Psoas muscle (tissue), 8 donors: ENCODE data around the gene CENPP. TPM values are rescaled to one million over a fixed set of nuclear protein-coding genes. Genes with fewer than 3 reads are reported as not detected.

ENCODE experiments used
- ATAC-seq, 4 donors: fragments of 200-7000 bp; cut with Tn5 transposase; one replicate each; pipeline ENCODE4 v1.9.1; 2020; ENCODE audit warnings: moderate library complexity in 3 of 4, mild to moderate bottlenecking in 2 of 4
- DNase-seq, 2 donors: peaks; one replicate each; pipeline ENCODE4 v3.0.0-alpha.2; 2020
- H3K27ac ChIP-seq: fragments of 200-600 bp; one replicate; pipeline ENCODE4 v1.8.0; 2022
- H3K27me3 ChIP-seq, 3 donors: fragments of 200-600 bp in 1 of 3; one replicate each; pipeline versions ENCODE4 v1.6.1 to v1.8.0; 2013 to 2022; ENCODE audit warnings: low read length in 2 of 3, mild to moderate bottlenecking in 2 of 3, moderate library complexity in 1 of 3; ENCODE audit not compliant: insufficient read depth in 3 of 3
- H3K36me3 ChIP-seq, 2 donors: fragments of 200-600 bp in 1 of 2; one replicate each; pipeline versions ENCODE4 v1.6.1 to v1.8.0; 2013 to 2022; ENCODE audit warnings: low read depth in 1 of 2, mild to moderate bottlenecking in 1 of 2, moderate library complexity in 1 of 2; ENCODE audit not compliant: insufficient read depth in 1 of 2
- H3K4me1 ChIP-seq: fragments of 200-600 bp; one replicate; pipeline ENCODE4 v1.8.0; 2022
- H3K4me3 ChIP-seq: fragments of 200-600 bp; one replicate; pipeline ENCODE4 v1.8.0; 2022; ENCODE audit warnings: mild to moderate bottlenecking
- H3K9me3 ChIP-seq: fragments of 200-600 bp; one replicate; pipeline ENCODE4 v1.8.0; 2022
- WGBS, 3 donors: extraction: QIAGEN DNeasy Blood & Tissue Kit; methylation state at CpG; one replicate each; pipeline versions ENCODE4 v1.1.6 to v1.1.7; 2013; 5-methylcytosine and 5-hydroxymethylcytosine counted together
- intact Hi-C, 2 donors: fragments of 100-400 bp; cut with DNase I; formaldehyde crosslinking; loops; one replicate each; pipeline versions ENCODE4 v1.11.0 to v1.14.2; 2022
- polyA plus RNA-seq, 3 donors: library from polyadenylated mRNA; stranded (reverse); fragments of 200-250 nt; gene quantifications; one replicate each; pipeline ENCODE4 v1.2.3, GENCODE V29; 2013
- total RNA-seq, 4 donors: library from RNA; stranded (reverse); fragmentation: NEBNext Ultra II Directional in 2 of 4; extraction: Animal tissue kit (Norgen Biotek cat#: 25700) in 2 of 4; gene quantifications; one replicate each; pipeline versions ENCODE4 v1.2.1 to v1.2.4, GENCODE V29; 2021 to 2023
- TF ChIP-seq, protein P1 (sequence below): fragments of 200-600 bp; IDR thresholded peaks from one replicate; pipeline ENCODE4 v1.8.0; 2022; ENCODE audit warnings: antibody characterized with exemption
- donor health status: healthy with polysubstance abuse.
- donor health status: DM: no; HTN: no; CAD: no; lungs with moderate emphysema.
- donor health status: Bipolar disorder and iron deficiency.
- donor health status: healthy.
- donor health status: DM: yes; HTN: yes; CAD: no.
- donor health status: DM: no; HTN: no; CAD: no.
- donor health status: DM: no; HTN: no; CAD: no.
- donor health status: DM: yes; HTN: yes; CAD: no.

The CENPP gene
- total and polyA plus RNA-seq, 7 donors: 1.8 to 15.7 (median 6.4) TPM

DNA sequence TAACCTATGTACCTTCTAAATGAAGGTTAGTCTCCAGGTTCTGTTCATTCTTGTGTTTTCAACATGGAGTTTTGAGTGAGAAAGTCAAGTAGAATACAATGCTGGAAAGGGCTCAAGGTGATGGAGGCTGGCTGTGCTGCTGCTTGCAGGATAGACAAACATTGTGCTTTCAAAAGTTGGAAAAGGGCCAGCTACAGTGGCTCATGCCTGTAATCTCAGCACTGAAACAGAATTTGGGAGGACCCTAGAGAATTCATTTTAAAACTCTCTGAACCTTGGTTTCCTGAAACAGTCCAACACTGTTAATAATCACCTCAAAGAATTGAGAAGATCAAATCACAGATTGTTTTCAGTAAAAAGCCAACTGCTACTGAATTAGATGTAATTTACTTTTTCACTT lies 16.9 kb upstream of the CENPP start:
- Histone ChIP-seq H3K27me3 (no peaks in the 10 kb centered on the region), H3K4me1 (peaks cover 39% of the 10 kb centered on the region), H3K27ac (no peak overlapping the region), H3K36me3 (peaks cover 20 to 84% of the 10 kb centered on the region in 2 donors), H3K9me3 (no peaks in the 10 kb centered on the region), H3K4me3 (no peak overlapping the region)
- DNase-seq (no peak), ATAC-seq (no peak)
- TF ChIP-seq, protein P1, sequence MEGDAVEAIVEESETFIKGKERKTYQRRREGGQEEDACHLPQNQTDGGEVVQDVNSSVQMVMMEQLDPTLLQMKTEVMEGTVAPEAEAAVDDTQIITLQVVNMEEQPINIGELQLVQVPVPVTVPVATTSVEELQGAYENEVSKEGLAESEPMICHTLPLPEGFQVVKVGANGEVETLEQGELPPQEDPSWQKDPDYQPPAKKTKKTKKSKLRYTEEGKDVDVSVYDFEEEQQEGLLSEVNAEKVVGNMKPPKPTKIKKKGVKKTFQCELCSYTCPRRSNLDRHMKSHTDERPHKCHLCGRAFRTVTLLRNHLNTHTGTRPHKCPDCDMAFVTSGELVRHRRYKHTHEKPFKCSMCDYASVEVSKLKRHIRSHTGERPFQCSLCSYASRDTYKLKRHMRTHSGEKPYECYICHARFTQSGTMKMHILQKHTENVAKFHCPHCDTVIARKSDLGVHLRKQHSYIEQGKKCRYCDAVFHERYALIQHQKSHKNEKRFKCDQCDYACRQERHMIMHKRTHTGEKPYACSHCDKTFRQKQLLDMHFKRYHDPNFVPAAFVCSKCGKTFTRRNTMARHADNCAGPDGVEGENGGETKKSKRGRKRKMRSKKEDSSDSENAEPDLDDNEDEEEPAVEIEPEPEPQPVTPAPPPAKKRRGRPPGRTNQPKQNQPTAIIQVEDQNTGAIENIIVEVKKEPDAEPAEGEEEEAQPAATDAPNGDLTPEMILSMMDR: no peak
- intact Hi-C loops: loop anchor here in 1 of 2 donors (10.0 kb wide), 1 partner anchor 54 kb away; no protein-coding TSS in a partner anchor

DNA sequence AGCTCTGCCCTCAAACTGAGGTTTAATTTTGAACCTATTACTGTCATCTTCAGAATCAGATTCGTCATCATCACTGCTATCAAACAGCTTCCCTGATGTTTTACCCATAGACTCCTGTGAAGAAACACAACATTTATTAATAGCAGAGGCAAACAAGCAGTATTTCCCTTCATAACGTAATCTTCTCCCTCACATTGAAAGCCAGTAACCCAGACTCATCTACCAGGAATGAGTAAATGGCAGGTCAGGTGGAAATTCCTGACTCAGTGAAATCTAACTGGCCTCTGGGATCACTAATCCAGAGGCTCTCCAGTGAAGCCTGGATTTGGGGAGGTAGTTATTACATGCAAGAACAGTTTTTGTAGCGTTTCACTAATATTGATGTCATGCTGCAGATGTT lies 15.2 kb upstream of the CENPP start:
- peak; percentile 46 to 64 (median 59) for ATAC-seq
- intact Hi-C loops: no loop called here
- TF ChIP-seq, protein P1: no peak
- Histone ChIP-seq H3K27ac (peak overlapping the region; percentile 74), H3K4me1 (peaks cover 45% of the 10 kb centered on the region), H3K9me3 (no peaks in the 10 kb centered on the region), H3K36me3 (peaks cover 13 to 82% of the 10 kb centered on the region in 2 donors), H3K27me3 (no peaks in the 10 kb centered on the region), H3K4me3 (no peak overlapping the region)
- no peak for DNase-seq
- 58 to 87% (median 74%) methylated on average over 3 of the region's 3 CpGs for WGBS, 3 donors

DNA sequence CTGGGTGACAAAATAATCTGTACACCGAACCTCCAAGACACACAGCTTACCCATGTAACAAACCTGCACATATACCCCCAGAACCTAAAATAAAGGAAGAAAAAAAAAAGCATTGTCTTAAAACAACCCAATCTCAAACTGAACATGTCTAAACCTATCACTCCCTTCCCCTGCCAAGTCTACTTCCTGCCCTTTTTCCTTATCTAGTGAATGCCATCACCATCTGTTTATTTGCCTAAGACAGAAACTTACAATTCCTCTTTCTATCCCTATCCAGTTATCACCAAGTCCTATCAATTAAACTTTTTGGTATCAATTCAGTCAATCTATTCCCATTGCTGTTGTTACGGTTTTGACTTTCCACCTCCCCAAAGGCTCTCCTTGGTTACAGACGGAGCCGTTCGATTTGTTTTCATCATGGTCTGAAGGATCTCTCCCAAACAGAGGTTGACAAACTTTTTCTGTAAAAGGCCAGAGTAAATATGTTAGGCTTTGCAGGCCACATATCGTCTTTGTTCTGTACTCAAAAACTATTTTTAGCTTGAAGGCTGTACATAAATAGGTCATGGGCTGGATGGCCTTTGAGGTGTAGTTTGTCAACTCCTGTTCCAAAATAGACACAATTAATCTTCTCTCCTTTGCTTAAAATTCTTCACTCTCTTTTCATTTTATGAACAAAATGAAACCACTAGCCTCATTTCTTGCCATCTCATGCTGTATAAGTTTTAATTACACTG lies 12.7 kb upstream of the CENPP start:
- no peaks in the 10 kb centered on the region for H3K9me3 ChIP-seq
- H3K27me3 ChIP-seq: no peaks in the 10 kb centered on the region
- peaks cover 10 to 82% of the 10 kb centered on the region in 2 donors for H3K36me3 ChIP-seq
- H3K27ac ChIP-seq: peak overlapping the region; percentile 94
- intact Hi-C loops: no loop called here
- peak overlapping the region; percentile 47 for H3K4me3 ChIP-seq
- peaks cover 45% of the 10 kb centered on the region for H3K4me1 ChIP-seq
- ATAC-seq: peak; percentile 68 to 92 (median 82)
- DNase-seq: no peak
- TF ChIP-seq, protein P1: no peak
- WGBS, 3 donors: 48 to 69% (median 49%) methylated on average over 6 of the region's 6 CpGs

DNA sequence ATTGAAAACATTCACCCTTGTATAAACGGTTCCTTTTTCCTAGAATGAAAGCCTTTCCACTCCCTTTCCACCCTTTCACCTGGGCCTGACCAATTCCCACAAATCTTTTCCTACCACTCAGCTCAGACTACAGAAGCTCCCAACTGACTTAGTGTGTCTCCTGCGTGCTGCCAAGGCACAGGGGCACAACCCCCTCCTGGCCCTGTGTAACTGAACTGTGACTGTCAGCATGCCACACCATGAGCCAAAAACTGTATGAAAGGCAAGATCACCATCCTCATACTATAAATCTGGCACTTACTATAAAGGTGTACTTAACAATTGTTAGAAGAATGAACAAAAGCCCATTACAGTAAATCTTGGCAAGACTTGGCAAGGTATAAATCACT lies 12.1 kb upstream of the CENPP start:
- DNase-seq (no peak), ATAC-seq (peak; percentile 77 to 85 (median 80))
- no peaks in the 10 kb centered on the region for H3K9me3 ChIP-seq
- H3K27me3 ChIP-seq: no peaks in the 10 kb centered on the region
- 19 to 68% (median 30%) methylated on average over 2 of the region's 2 CpGs for WGBS, 3 donors
- TF ChIP-seq, protein P1: no peak
- H3K4me1 ChIP-seq: peaks cover 45% of the 10 kb centered on the region
- peak overlapping the region; percentile 94 for H3K27ac ChIP-seq
- intact Hi-C loops: no loop called here
- H3K4me3 ChIP-seq: peak overlapping the region; percentile 47
- peaks cover 10 to 82% of the 10 kb centered on the region in 2 donors for H3K36me3 ChIP-seq

DNA sequence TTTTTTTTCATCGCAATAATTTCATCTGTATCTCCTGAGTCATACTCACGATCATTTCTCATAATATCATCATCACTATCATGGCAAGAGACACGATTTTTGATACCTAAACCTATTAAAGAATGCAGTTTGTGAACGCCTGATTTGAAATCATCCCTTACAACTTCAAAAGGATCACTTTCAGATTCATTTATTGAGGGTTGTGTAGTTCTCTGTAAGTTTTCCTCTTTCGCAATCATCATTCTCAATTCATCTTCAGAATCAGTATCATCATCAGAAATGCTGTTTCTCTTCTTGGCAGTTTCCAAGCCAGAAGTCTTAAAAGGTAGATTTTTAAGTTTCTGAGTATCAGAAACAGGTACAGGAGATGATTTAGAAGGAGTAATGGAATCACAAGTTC lies 10.3 kb upstream of the CENPP start:
- Histone ChIP-seq H3K27me3 (no peaks in the 10 kb centered on the region), H3K27ac (no peak overlapping the region), H3K9me3 (no peaks in the 10 kb centered on the region), H3K4me3 (no peak overlapping the region), H3K4me1 (peaks cover 36% of the 10 kb centered on the region), H3K36me3 (peaks cover 2 to 82% of the 10 kb centered on the region in 2 donors)
- intact Hi-C loops: no loop called here
- WGBS, 3 donors: 90 to 96% (median 91%) methylated on average over 5 of the region's 5 CpGs
- DNase-seq (no peak), ATAC-seq (no peak)
- TF ChIP-seq, protein P1: no peak
